ENCODE data around the gene ERCC1.

The ERCC1 gene

GRCh38 chr19:45358213-45358792 lies 65.4 kb downstream of the ERCC1 start:
- no peak for DNase-seq

DNA sequence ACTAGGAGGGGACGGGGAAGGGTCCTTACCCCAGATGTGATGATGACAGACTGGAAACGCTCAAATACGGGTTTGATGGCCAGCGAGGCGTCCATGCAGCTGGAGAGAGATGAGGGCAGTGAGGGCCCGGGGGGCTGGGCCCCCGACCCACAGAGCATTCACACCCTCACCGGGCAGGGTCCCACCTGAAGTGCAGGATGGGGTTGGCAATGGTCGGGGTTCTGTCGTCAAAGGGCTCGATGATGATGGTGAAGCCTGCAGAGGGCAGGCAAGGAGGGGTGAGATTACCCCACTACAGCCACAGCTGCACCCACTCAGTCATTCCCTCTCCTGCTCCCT lies 66.3 kb downstream of the ERCC1 start:
- no peak for DNase-seq

Data from NCI-H1694 (cell line).